GM19238 (cell line): ENCODE results near the gene TNNT1.

ENCODE experiments used
- DNase-seq: peaks from one replicate; pipeline ENCODE4 v3.0.0; 2011; ENCODE audit warnings: low spot score; ENCODE audit not compliant: insufficient read length

Gene TNNT1

GRCh38 chr19:55146078-55146704 is 2.8 kb downstream of the TNNT1 start:
- DNase-seq = no peak

GRCh38 chr19:55145232-55145631 is 3.8 kb downstream of the TNNT1 start:
- no peak for DNase-seq

- no peak for DNase-seq
Observed at GRCh38 chr19:55141696-55142095, 7.3 kb downstream of the TNNT1 start.

GRCh38 chr19:55137915-55138314 is 11.1 kb downstream of the TNNT1 start:
- no peak for DNase-seq

- no peak for DNase-seq
Observed at GRCh38 chr19:55136399-55137102, 12.5 kb downstream of the TNNT1 start.

- DNase-seq = no peak
Observed at GRCh38 chr19:55134736-55135135, 14.3 kb downstream of the TNNT1 start.

- no peak for DNase-seq
Observed at GRCh38 chr19:55133639-55134444, 15.2 kb downstream of the TNNT1 start.

GRCh38 chr19:55132453-55133129 is 16.4 kb downstream of the TNNT1 start:
- DNase-seq = no peak

- DNase-seq = no peak
Observed at GRCh38 chr19:55131421-55131820, 17.6 kb downstream of the TNNT1 start.

- DNase-seq = no peak
Observed at GRCh38 chr19:55119053-55119452, 30.0 kb downstream of the TNNT1 start.

GRCh38 chr19:55118401-55118991 is 30.5 kb downstream of the TNNT1 start:
- no peak for DNase-seq

- peak; percentile 100 for DNase-seq
Observed at GRCh38 chr19:55117663-55118391, 31.2 kb downstream of the TNNT1 start.

GRCh38 chr19:55116859-55117662 is 31.9 kb downstream of the TNNT1 start, which contains the start of gene PPP1R12C:
Gene PPP1R12C (minus strand): TSS chr19:55117637. CDS start chr19:55117543, 94 bp downstream.
- DNase-seq = no peak

- DNase-seq = peak; percentile 82
Observed at GRCh38 chr19:55116232-55116858, 32.7 kb downstream of the TNNT1 start.

GRCh38 chr19:55115446-55116065 is 33.5 kb downstream of the TNNT1 start:
- DNase-seq = no peak

GRCh38 chr19:55114566-55115145 is 34.4 kb downstream of the TNNT1 start:
- DNase-seq = no peak

- DNase-seq = no peak
Observed at GRCh38 chr19:55113570-55114039, 35.4 kb downstream of the TNNT1 start.
